Measurements from ENCODE around the gene DIP2B.

Gene DIP2B

DNA sequence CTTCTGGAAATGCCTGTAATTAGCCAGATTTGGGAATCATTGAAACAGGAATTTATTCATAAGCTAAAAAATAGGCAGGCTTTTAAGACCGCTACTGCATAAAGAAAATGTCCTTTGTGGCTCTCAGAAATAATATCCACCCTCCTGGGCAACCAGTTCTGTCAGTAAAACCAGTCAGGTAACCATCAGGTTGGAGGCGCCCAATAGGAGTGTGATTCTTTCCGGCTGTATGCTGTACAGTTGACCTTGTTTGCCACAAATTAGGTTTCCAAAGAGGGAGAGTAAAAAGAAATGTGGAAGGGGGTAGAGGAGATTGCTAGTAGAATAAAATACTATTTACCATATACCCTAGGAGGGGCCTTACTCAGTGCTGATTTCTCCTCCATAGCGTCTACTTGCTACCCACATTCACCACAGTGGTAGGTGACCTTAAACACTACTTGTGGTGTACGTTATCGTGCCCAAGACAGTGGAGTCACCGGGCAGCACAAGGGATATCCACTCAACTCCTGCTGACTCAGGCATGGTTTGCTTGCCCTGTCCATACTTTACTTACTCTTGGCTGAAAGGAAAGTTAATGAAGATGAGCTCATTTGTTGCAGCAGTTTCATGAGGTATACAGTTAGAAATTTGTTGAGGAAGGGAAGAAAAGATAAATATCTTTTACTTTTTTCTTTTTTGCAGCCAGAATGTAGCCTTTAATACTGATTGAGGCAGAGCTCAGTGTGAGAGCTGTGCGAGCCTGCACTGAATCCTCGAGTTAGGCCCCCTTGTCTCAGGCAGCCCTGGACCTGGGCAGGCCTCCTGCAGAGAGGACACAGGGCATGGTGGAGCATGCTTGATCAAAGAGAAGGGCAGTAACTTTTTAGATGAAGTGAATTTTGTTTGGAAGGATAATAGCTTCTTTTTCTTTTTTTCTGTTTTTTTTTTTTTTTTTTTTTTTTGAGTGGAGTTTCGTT is 76.7 kb downstream of the DIP2B start:
- no peak for DNase-seq

DNA sequence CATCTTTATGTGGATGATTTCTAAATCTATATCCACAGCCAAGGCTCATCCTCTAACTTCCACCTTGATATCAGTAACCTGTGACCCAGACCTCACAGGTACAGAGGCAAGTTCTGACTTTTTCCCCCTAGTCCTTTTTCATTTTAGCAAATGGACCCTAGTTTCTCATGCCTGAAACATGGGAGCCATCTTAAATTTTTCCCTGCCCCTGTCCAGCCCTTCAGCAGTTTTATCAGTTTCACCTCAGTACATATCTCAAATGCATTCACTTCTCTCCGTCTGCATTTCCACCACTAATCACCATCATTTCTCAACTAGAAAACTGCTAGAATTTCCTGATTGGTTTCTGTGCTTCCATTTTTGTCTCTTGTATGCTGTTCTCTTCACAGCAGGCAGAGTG is 79.3 kb downstream of the DIP2B start:
- no peak for DNase-seq

DNA sequence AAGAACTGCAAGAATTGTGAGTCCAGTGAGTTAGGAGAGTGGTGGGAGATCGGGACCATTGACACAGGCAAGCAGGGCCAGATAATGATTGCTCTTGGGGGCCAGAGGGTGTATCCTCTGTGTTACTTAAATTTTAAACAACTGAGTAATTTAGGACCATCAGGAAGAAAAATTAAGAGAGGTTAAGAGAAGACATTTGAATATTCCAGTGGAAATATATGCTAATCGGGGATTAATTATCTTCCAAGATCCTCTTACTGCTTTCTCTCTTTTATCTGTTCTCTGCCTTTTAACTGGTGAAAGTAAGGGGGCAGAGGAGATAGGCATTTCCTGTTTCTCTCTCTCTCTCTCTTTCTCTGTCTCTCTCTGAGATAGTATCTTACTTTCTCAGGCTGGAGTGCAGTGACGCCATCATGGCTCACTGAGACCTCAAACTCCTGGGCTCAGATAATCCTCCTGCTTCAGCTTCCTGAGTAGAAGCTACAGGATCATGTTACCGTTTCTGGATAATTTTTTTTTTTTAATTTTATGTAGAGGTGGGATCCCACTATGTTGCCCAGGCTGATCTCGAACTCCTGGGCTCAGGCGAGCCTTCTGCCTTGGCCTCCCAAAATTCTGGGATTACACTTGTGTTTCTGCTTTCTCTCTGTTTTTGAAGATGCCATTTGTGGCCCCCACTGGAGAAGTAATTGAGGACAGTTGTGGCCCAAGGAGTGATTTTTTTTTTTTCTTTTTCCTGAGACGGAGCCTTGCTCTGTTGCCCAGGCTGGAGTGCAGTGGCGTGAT is 85.1 kb downstream of the DIP2B start:
- peak; percentile 20 to 42 for DNase-seq

DNA sequence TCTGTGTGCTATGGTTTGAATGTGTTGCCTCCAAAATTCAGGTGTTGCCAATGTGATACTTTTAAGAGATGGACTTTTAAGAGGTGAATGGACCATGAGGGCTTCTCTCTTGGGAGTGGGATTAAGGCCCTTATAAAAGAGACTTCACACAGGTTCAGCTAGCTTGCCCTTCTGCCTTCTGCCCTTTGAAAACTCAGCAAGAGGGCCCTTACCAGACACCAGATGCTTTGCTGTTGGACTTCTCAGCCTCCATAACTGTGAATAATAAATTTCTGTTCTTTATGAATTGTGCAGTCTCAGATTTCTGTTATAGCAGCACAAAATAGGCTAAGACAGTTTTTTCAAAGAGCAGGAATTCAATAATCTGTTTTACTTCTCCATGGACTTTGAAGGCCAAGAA is 86.1 kb downstream of the DIP2B start:
- no peak for DNase-seq

DNA sequence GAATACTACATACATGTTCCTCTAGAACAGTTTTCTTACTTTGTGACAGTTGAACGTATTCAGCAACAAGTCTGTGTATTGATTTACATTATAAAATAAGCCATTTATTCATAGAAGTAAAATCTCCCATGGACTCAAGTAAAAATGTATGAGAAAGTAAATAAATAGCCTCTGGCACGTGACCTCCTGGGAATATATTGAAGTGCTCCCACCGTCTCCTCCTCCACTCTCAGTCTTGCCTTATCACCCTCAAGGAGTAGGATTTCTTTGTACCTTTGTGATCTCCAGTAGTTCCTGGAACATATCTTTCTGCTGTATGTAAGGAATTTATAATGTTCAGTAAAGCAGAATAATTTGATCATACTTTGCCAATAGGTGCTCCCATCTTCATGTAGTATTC is 90.9 kb downstream of the DIP2B start:
- no peak for DNase-seq

DNA sequence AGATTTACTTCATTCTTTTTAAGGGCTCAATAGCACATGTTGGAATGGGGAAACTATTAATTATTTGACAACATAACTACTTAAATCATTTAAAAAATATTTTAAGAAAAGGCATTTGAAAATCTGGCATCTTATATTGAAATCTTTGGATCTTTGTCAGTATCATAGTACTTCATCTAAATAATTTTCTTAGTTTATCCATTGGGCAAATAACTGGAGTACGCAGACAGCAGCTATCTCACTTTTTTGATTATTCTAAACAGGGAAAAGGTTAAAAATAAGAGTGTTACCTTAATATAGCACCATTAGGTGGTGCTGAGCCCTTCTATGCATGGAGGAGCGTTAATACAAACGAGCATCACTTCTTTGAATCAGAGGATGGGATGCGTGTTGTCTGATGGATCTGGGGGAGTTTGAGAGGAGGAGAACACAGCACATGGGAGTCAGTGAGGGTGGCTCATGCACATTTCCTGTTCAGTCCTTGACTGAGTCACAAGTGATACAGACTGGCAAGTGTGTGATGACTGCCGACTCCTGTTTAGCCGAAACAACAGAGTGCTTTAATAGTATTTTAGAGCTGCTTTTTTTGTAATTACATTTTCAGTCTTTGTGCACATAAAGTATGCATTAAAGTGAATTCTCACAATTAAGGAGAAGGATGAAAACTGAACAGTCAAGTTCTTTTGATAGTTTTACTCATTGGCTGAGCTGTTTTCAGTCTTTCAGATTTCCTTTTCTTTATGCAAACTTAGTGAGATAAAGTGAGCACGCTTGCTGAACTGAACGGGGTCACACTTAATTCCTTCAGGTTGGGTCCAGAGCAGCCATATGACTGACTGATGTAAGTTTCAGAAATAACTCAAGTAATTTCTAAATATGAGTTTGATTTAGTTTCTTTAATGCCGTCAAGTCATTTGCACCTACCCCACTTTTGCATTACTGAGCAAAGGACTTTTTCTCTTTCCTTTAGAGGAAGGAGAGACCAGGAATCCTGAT is 92.7 kb downstream of the DIP2B start:
- DNase-seq: peak; percentile 49 to 65

DNA sequence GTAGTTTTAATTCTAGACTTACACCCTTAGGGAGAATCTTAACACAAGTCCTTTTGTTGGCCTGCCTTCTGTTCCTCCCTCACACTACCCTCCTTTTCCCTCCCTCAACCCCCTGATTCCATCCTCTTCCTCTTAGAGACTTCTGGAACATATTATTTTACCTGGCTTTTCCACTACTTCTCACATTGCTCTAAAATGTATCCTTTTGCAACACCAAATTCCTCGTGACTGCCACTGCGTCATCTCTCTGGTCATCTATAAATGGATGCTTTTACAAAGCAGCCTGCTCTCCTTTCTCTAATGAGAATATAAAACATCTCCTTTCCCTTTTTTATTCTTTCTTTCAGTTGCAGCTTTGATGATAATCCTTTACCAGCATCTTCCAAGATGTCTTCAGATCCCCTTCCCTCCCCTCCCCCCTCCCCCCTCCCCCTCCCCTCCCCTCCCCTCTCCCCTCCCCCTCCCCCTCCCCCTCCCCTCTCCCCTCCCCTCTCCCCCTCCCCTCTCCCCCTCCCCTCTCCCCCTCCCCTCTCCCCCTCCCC is 93.6 kb downstream of the DIP2B start:
- DNase-seq: no peak

DNA sequence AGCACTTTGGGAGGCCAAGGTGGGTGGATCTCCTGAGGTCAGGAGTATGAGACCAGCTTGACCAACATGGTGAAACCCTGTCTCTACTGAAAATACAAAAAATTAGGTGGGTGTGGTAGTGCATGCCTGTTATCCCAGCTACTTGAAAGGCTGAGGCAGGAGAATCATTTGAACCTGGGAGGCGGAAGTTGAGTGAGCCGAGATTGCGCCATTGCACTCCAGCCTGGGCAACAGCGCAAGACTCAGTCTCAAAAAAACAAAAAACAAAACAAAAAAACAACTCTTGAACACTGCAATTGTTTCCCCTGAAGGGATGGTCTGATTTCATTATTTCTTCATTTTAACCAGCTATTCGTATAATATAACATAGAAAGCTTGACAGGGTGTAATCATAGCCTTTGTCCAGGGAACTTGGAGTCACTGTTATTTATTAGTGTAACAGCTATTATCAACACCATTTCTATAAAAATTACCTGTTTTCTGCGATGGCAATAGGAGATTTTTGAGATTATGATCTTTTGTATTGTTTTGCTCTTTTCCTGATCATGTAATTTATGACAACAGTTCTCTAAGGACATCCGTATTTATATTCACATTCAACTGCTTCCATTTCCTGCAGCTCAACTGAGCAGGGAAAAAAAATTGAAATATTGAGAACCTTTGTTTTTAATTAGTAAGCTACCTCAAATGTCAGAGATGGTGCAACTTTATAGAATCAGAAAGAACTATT is 94.7 kb downstream of the DIP2B start:
- no peak for DNase-seq

DNA sequence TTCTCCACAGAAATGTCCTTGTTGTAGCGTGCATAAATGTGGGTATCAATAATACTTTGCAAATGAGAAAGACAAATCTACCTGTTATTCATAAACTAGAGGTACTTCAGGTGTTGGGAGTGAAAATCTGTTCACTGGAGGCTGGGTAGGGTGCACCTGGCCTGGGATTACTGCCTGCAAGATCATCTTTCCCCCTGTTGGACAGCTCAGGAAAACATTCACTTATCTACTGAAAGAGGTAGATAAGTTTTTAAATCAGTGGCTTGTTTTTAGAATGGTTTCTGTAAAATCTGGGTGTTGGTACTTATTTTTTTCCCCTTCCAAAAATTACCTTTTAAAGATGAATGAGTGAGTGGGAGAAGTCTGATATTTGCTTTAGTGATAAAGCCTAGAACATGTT is 95.6 kb downstream of the DIP2B start:
- DNase-seq: no peak

DNA sequence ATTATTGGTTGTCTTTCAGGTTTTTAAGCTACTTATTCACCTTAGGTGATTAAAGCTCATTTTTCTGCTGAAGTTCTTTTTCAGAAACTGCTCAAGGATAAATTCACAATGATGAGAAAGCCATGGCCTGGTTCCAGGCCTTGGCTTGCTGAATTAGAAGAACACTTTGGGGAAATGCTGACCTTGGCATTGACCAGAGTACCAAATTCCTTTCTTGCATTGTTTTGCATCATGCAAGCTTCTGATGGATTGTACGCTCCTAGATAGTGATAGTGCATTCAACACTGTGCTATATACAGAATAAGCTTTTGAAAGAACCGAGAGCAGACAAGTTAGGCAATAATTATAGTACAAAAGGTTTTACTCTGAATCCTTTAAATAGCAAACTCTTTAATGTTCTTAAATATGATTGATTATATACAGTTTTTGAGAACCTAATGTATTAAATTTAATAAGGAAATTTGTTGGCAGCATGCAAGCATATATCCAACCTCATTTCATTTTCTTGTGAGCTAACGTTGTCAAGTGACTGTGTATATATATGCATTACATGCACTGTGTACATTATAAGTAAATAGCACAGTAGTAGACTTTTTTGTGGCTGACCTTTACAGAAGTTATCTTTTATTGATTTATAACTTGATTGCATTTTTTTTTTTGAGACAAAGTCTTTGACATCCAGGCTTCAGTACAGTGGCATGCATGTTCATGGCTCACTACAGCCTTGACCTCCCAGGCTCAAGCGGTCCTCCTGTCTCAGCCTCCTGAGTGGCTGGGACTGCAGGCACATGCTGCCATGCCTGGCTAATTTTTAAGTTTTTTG is 99.2 kb downstream of the DIP2B start:
- no peak for DNase-seq

DNA sequence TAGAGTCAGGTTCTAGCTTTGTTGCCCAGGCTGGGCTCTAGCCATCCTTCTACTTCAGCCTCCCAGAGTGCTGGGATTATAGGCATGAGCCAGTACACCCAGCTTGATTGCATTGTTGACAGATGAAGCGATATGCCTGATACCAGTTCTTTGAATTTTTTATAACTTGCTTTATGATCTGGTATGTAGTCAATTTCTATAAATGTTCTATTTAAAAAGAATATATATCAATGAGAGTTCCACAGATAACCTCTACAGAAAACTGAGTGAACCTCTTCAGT is 99.8 kb downstream of the DIP2B start:
- DNase-seq: no peak

DNA sequence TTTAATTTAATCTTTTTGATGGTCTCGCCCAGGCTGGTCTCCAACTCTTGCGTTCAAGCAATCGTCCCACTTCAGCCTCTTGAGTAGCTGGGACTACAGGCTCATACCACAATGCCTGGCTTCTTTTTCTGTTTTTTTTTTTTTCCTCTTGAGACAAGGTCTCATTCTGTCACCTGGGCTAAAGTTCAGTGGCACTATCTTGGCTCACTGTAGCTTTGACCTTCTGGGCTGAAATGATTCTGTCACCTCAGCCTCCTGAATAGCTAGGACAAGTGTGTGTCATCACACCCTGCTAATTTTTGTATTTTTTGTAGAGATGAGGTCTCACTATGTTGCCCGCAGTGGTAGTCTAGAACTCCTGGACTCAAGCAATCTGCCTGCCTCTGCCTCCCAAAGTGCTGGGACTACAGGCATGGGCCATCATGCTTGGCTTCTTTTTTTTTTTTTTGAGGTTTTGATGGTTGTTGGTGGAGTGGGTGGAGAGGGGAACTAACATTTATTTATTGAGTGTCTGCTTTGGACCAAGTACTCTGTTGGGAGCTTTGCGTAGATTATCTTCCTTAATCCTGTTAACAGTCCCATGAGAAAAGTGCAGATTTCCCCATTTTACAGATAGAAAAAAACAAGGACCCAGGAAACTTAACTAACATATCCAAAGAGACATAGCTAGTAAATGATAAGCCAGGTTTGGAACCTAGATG is 102.0 kb downstream of the DIP2B start:
- DNase-seq: no peak

DNA sequence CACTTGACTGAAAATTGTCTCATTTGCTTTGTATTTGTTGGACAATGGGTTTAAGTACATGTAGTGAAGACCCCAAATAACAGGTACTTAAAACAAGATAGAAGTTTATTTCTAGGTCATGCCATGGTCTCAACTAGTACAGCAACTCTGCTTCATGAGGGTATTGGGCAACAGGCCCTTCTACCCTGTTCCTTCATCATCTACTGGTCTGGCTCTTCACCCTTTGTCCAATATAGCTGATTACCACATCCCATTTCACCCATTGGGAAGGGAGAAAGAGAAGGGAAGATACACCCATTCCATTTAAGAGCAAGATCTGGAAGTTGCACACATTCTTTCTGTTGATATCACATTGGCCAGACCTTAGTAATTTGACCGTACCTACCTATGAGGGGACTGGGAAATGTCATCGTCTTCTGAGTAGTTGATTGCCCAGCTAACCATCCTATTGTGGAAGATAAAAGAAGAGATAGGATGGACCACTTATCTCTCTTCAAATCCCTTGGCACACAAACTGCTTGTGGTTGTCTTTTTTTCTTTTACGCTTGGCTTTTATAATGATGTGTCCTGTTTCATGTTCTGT is 104.6 kb downstream of the DIP2B start:
- no peak for DNase-seq

DNA sequence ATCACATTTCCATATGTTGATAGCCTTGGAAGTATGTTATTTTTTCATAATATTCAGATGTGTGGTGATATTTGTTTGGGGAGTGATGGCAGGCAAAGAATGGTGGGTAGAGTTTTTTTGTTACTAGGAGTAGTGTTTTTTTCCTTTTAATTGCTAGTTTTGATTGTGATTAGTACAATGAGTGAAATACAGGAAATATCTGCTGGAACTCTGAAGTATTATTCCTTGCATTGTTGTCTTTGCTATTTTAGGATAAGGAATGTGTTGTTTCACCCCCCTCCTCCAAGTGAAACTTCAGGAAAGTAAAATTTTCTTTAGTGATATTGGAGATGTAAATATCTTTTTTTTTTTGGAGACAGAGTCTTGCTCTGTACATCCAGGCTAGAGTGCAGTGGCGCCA is 105.4 kb downstream of the DIP2B start:
- no peak for DNase-seq

DNA sequence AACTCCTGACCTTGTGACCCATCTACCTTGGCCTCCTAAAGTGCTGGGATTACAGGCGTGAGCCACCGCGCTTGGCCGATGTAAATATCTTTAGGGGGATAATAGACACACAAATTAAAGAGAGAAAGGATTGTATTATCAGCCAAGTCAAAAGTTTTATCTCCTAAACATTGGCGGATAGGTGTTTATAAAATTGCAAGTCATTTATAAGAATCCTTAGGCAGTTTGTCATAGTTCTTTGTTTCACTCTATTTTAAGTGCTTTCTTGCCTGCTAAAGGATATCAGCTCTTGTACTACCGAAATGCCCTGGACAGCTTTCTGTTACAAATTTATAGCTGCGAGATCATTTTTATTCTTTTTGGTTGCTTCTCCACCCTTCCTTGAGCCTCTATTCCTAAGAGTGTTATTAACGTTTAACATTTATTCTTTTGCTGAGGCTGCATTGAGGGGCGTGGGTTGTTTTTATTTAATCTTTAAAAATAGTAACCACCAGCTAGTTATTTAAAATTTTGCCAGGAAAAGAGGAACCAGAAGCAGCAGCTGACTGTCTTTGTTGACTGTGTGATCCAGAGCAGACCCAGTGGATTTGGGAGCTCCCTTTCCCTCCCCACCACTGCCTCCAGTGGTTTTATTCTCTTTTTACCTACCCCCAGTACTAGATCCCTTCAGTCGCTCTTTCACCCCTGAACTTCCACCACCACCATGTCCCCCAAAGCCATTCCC is 106.4 kb downstream of the DIP2B start:
- DNase-seq: no peak

DNA sequence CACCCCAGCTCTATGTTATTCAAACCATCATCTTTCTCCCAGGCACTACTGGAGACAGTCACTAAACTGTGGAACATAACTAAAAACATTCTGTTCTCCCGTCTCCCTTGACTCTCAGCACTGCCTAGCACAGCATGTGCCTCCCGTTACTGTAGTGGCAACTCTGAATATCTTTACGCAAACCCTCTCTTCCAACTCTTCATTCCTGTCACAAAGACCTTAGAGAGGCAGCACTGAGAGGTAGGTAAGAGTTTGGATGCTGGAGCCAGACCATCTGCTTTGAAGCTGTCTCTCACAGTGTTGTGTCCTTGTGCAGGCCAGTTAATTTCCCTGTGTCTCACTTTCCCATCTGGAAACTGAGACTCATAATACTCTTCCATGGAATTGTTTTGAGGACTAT is 108.1 kb downstream of the DIP2B start:
- DNase-seq: no peak

DNA sequence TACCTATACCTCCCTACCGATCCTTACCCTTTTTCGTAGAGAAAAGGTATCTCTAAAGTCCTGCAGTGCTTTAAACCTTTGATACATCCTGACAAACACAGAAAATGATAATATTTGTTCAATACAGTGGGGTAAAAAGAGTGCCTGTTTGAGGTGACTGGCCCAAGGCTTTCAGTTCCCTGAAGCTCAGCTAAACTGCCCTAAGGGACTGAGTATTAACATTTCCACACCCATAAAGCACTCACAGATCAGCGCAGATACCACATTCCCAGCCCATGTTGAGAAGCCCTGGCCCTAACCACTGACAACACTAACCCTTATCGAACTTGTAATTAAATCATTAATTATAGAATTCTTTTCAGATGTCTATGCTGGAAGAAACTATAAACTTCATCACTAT is 108.7 kb downstream of the DIP2B start:
- no peak for DNase-seq

DNA sequence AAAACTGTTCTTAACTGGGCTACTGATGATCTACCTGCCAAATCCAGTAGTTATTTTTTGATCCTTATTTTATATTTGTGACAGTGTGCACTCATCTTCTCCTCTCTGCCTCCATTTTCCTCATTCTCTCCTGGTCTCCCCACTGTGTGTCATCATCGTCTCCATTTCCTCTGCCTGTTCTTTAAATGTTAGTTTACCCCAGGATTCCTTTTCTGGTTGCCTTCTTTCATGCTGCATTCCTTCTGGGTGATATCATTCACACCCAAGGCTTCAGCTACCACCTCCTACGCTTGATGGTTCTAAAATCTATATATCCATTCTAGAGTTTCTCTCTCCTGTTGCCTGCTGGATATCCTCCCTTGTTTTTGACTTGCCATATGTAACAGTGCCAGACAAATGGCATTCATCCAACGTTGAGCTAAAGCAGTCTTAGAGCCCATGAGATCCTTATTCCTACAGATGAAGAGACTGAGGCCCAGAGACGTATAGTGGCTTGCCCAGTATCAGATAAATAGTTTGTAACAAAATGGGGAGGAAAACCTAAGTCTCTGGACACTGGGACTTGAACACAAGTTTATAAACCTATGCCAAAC is 109.5 kb downstream of the DIP2B start:
- no peak for DNase-seq

Measured in stimulated activated CD4-positive, alpha-beta T cell treated with anti-CD3 and anti-CD28 coated beads, Interleukin-2, amount 100 ng/mL, for 24 hours (primary cell).